ENCODE measurements around the gene AMOTL1.

DNA sequence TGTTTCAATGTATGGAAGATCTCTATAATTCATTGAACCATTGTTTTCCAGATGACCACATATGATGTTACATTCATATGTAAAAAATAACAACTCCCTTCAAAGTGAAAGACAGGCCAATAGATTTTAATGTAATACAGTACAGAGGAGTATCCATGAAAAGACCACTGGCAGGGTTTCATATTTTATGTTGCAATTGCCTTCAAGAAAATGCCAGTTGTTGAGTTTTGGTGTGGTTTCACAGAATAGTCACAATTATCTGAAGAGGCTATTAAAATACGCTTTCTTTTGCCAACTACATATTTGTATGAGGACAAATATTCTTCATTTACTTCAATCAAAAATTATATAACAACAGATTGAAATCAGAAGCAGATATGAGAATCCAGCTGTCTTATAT lies 14.3 kb downstream of the AMOTL1 start:
- no peak for TF ChIP-seq REST (IDR thresholded peaks at IDR 0.05; ENCODE audit: borderline replicate concordance)
- TF ChIP-seq, protein P1, sequence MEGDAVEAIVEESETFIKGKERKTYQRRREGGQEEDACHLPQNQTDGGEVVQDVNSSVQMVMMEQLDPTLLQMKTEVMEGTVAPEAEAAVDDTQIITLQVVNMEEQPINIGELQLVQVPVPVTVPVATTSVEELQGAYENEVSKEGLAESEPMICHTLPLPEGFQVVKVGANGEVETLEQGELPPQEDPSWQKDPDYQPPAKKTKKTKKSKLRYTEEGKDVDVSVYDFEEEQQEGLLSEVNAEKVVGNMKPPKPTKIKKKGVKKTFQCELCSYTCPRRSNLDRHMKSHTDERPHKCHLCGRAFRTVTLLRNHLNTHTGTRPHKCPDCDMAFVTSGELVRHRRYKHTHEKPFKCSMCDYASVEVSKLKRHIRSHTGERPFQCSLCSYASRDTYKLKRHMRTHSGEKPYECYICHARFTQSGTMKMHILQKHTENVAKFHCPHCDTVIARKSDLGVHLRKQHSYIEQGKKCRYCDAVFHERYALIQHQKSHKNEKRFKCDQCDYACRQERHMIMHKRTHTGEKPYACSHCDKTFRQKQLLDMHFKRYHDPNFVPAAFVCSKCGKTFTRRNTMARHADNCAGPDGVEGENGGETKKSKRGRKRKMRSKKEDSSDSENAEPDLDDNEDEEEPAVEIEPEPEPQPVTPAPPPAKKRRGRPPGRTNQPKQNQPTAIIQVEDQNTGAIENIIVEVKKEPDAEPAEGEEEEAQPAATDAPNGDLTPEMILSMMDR (IDR thresholded peaks at IDR 0.05; ENCODE audit: poor library complexity, severe bottlenecking) = no peak
- TF ChIP-seq EZH2 (IDR thresholded peaks at IDR 0.05; ENCODE audit: borderline replicate concordance, insufficient read depth, low read length, poor library complexity, severe bottlenecking) = no peak
- TF ChIP-seq RAD21 (conservative IDR thresholded peaks at IDR 0.05) = no peak
- TF ChIP-seq SMC3 (conservative IDR thresholded peaks at IDR 0.05; ENCODE audit: poor library complexity) = no peak
- no peak for TF ChIP-seq MXI1 (conservative IDR thresholded peaks at IDR 0.05; ENCODE audit: poor library complexity, severe bottlenecking)
- TF ChIP-seq EP300 (conservative IDR thresholded peaks at IDR 0.05; ENCODE audit: poor library complexity, severe bottlenecking) = no peak
